ENCODE measurements around the gene TLE3. TPM values are rescaled to one million over a fixed set of nuclear protein-coding genes. Genes with fewer than 3 reads are reported as not detected.

The TLE3 gene
- total and polyA plus RNA-seq, 4 experiments from 2014 or later: 3.6 to 121 (median 69.9) TPM

DNA sequence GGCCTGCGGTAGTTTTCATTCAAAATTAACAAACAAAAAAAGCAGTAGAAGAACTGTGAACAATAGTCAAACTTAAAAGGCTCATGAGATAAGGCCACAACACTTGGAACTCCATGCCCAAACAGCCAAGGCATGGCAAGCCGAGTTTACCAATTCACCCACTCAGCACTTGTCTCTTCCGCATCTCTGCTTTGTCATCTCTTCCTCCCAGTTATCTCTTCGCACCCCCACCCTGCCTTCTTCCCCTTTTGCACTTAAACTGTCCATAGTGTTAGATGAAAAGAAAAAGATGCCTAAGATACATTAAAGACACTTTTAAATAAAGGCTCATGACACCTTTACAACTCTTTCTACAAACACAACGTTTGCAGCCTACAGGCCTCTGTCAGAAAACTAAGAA, 11.1 kb downstream of the TLE3 start:
- Mint-ChIP-seq H3K27ac (peak overlapping the region in 3 of 7 donors; percentile 7 to 44 (median 14)), H3K36me3 (peaks cover 50 to 90% of the 10 kb centered on the region in 2 donors), H3K27me3 (no peaks in the 10 kb centered on the region), H3K9me3 (no peaks in the 10 kb centered on the region), H3K4me1 (peaks cover 60 to 97% (median 80%) of the 10 kb centered on the region in 4 donors), H3K4me3 (peak overlapping the region in 2 of 8 donors; percentile 27 to 44)
- no peaks in the 10 kb centered on the region for H3K9me3 ChIP-seq (ENCODE audit: control insufficient read depth in 1 of 2, low read length in 2 of 2)
- intact Hi-C loops (cut with micrococcal nuclease): no loop called here
- peaks cover 76% of the 10 kb centered on the region for H3K4me1 ChIP-seq (ENCODE audit: insufficient read depth, low read length)
- H3K36me3 ChIP-seq (ENCODE audit: insufficient read depth, low read length): peaks cover 21% of the 10 kb centered on the region
- DNase-seq: no peak
- H3K27ac ChIP-seq (ENCODE audit: low read depth, low read length): no peak overlapping the region
- no peaks in the 10 kb centered on the region for H3K27me3 ChIP-seq (ENCODE audit: insufficient read depth, low read length)
- no peak overlapping the region for H3K4me3 ChIP-seq (ENCODE audit: low read length in 2 of 2)
- CTCF ChIA-PET (ENCODE audit: partially characterized antibody): interaction anchor here (1.0 to 1.6 kb wide), 3 partner anchors 9 to 358 kb away, joined by 4 to 6 read pairs (median 4); no protein-coding TSS in a partner anchor
- POLR2A ChIA-PET (ENCODE audit: partially characterized antibody): interaction anchor here (8.7 kb wide), 1 partner anchor 11 kb away, joined by 50 read pairs; the partner anchor contains the start of gene TLE3

GRCh38 chr15:70084461-70084860, 13.3 kb downstream of the TLE3 start:
- Mint-ChIP-seq H3K4me1 (peaks cover 50 to 93% (median 68%) of the 10 kb centered on the region in 4 donors), H3K27ac (peak overlapping the region in 2 of 7 donors; percentile 18 to 38), H3K9me3 (no peaks in the 10 kb centered on the region), H3K27me3 (no peaks in the 10 kb centered on the region), H3K36me3 (peaks cover 49 to 87% of the 10 kb centered on the region in 2 donors), H3K4me3 (peak overlapping the region in 4 of 8 donors; percentile 2 to 30 (median 19))
- intact Hi-C loops (cut with micrococcal nuclease): no loop called here
- Histone ChIP-seq H3K9me3 (ENCODE audit: control insufficient read depth in 1 of 2, low read length in 2 of 2) (no peaks in the 10 kb centered on the region), H3K4me1 (ENCODE audit: insufficient read depth, low read length) (peaks cover 55% of the 10 kb centered on the region), H3K27ac (ENCODE audit: low read depth, low read length) (no peak overlapping the region), H3K27me3 (ENCODE audit: insufficient read depth, low read length) (no peaks in the 10 kb centered on the region), H3K36me3 (ENCODE audit: insufficient read depth, low read length) (peaks cover 26% of the 10 kb centered on the region), H3K4me3 (ENCODE audit: low read length in 2 of 2) (no peak overlapping the region)
- DNase-seq: no peak
- ChIA-PET CTCF (ENCODE audit: partially characterized antibody) (no interaction called here), POLR2A (ENCODE audit: partially characterized antibody) (interaction anchor here (8.7 kb wide), 1 partner anchor 13 kb away, joined by 50 read pairs; the partner anchor contains the start of gene TLE3)

DNA sequence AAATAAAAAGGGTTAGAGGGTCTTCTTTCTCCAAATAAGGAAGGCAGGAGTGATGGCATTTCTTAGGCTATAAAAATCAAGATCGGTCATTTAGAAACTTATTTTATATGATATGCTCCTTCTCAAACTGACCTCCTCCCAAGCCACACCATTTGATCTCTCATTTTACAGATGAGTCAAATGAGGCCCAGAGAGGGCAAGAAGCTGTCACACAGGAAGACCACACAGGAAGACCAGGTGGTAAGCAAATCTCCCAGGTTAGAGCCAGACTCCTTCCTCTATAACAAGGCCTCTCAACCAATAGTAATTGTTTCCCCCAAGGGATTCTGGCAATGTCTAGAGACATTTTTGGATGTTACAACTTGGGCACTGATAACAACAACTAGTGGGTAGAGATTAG, 13.8 kb downstream of the TLE3 start:
- ChIA-PET POLR2A (ENCODE audit: partially characterized antibody) (interaction anchor here (8.7 kb wide), 1 partner anchor 14 kb away, joined by 50 read pairs; the partner anchor contains the start of gene TLE3), CTCF (ENCODE audit: partially characterized antibody) (no interaction called here)
- H3K27ac Mint-ChIP-seq: peak overlapping the region in 3 of 7 donors; percentile 18 to 79 (median 29)

GRCh38 chr15:70083418-70083817, 14.3 kb downstream of the TLE3 start:
- H3K27ac ChIP-seq (ENCODE audit: low read depth, low read length): no peak overlapping the region
- peak overlapping the region in 1 of 7 donors; percentile 79 for H3K27ac Mint-ChIP-seq
- POLR2A ChIA-PET (ENCODE audit: partially characterized antibody): interaction anchor here (0.7 to 1.1 kb wide), 3 partner anchors 8 to 15 kb away, joined by 3 to 7 read pairs (median 3); partner anchors contain the start of gene TLE3
- H3K36me3 Mint-ChIP-seq: peaks cover 48 to 80% of the 10 kb centered on the region in 2 donors
- H3K9me3 Mint-ChIP-seq: no peaks in the 10 kb centered on the region
- no peaks in the 10 kb centered on the region for H3K27me3 Mint-ChIP-seq
- no peak for DNase-seq
- H3K4me1 ChIP-seq (ENCODE audit: insufficient read depth, low read length): peaks cover 48% of the 10 kb centered on the region
- H3K27me3 ChIP-seq (ENCODE audit: insufficient read depth, low read length): no peaks in the 10 kb centered on the region
- CTCF ChIA-PET (ENCODE audit: partially characterized antibody): interaction anchor here (1.2 kb wide), 1 partner anchor 60 kb away, joined by 3 read pairs; no protein-coding TSS in a partner anchor
- peaks cover 26% of the 10 kb centered on the region for H3K36me3 ChIP-seq (ENCODE audit: insufficient read depth, low read length)
- intact Hi-C loops (cut with micrococcal nuclease): no loop called here
- H3K4me3 ChIP-seq (ENCODE audit: low read length in 2 of 2): no peak overlapping the region
- peaks cover 47 to 90% (median 63%) of the 10 kb centered on the region in 4 donors for H3K4me1 Mint-ChIP-seq
- H3K9me3 ChIP-seq (ENCODE audit: control insufficient read depth in 1 of 2, low read length in 2 of 2): no peaks in the 10 kb centered on the region
- H3K4me3 Mint-ChIP-seq: peak overlapping the region in 1 of 8 donors; percentile 20

More for the DNA sequence above, 13.8 kb downstream of the TLE3 start:
- H3K36me3 ChIP-seq (ENCODE audit: insufficient read depth, low read length): peaks cover 26% of the 10 kb centered on the region
- peaks cover 50% of the 10 kb centered on the region for H3K4me1 ChIP-seq (ENCODE audit: insufficient read depth, low read length)
- H3K4me1 Mint-ChIP-seq: peaks cover 47 to 89% (median 65%) of the 10 kb centered on the region in 4 donors
- H3K27me3 ChIP-seq (ENCODE audit: insufficient read depth, low read length): no peaks in the 10 kb centered on the region
- H3K27ac ChIP-seq (ENCODE audit: low read depth, low read length): no peak overlapping the region
- H3K9me3 ChIP-seq (ENCODE audit: control insufficient read depth in 1 of 2, low read length in 2 of 2): no peaks in the 10 kb centered on the region
- H3K36me3 Mint-ChIP-seq: peaks cover 49 to 82% of the 10 kb centered on the region in 2 donors
- intact Hi-C loops (cut with micrococcal nuclease): no loop called here
- no peak overlapping the region for H3K4me3 ChIP-seq (ENCODE audit: low read length in 2 of 2)
- H3K4me3 Mint-ChIP-seq: peak overlapping the region in 4 of 8 donors; percentile 11 to 27 (median 22)
- no peaks in the 10 kb centered on the region for H3K9me3 Mint-ChIP-seq
- DNase-seq: no peak
- no peaks in the 10 kb centered on the region for H3K27me3 Mint-ChIP-seq

DNA sequence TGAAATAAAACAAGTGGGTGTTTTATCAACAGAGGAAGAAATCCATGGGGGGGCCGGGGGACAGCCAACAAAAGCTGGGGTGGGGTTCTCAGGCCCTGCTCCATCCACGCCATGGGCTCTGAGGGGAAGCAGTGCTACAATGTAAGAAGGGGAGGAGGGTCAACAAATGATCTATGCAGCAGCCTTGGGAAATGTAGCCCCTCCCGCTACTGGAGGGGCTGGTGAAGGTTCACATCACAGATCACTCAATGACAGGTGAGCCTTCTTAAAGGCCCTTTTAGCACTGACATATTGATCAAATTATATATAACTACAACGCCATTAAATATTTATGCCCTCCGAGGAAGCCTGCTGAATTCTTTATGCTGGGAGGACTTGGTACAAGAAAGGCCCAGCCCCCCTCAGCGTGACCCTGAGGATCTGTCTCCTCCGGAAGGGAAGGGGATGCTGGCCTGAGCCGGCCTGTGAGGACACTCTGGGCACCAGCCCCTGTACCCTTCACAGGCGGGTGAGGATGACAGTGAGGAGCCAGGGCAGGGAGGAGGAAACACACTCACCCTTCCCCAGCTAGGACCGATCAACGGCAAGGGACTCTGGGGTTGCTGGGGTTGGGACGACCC, 15.3 kb downstream of the TLE3 start:
- H3K36me3 Mint-ChIP-seq: peaks cover 43 to 76% of the 10 kb centered on the region in 2 donors
- peaks cover 43 to 88% (median 66%) of the 10 kb centered on the region in 4 donors for H3K4me1 Mint-ChIP-seq
- POLR2A ChIA-PET (ENCODE audit: partially characterized antibody): interaction anchor here (1.1 kb wide), 2 partner anchors 9 to 14 kb away, joined by 3 to 7 read pairs; partner anchors contain the start of gene TLE3

GRCh38 chr15:70081612-70082011, 16.1 kb downstream of the TLE3 start:
- Histone ChIP-seq H3K36me3 (ENCODE audit: insufficient read depth, low read length) (peaks cover 26% of the 10 kb centered on the region), H3K9me3 (ENCODE audit: control insufficient read depth in 1 of 2, low read length in 2 of 2) (no peaks in the 10 kb centered on the region), H3K4me1 (ENCODE audit: insufficient read depth, low read length) (peaks cover 41% of the 10 kb centered on the region), H3K27ac (ENCODE audit: low read depth, low read length) (no peak overlapping the region), H3K27me3 (ENCODE audit: insufficient read depth, low read length) (no peaks in the 10 kb centered on the region), H3K4me3 (ENCODE audit: low read length in 2 of 2) (no peak overlapping the region)
- Mint-ChIP-seq H3K27me3 (no peaks in the 10 kb centered on the region), H3K4me1 (peaks cover 35 to 85% (median 59%) of the 10 kb centered on the region in 4 donors), H3K4me3 (no peak overlapping the region), H3K27ac (peak overlapping the region in 1 of 7 donors; percentile 20), H3K9me3 (no peaks in the 10 kb centered on the region), H3K36me3 (peaks cover 35 to 75% of the 10 kb centered on the region in 2 donors)
- ChIA-PET CTCF (ENCODE audit: partially characterized antibody) (interaction anchor here (1.0 to 1.9 kb wide), 2 partner anchors 13 to 16 kb away, joined by 3 to 5 read pairs; partner anchors contain the start of gene TLE3), POLR2A (ENCODE audit: partially characterized antibody) (no interaction called here)
- no peak for DNase-seq
- intact Hi-C loops (cut with micrococcal nuclease): no loop called here

More for the DNA sequence above, 15.3 kb downstream of the TLE3 start:
- Mint-ChIP-seq H3K27me3 (no peaks in the 10 kb centered on the region), H3K27ac (no peak overlapping the region), H3K9me3 (no peaks in the 10 kb centered on the region), H3K4me3 (no peak overlapping the region)
- DNase-seq: no peak
- intact Hi-C loops (cut with micrococcal nuclease): no loop called here
- H3K4me3 ChIP-seq (ENCODE audit: low read length in 2 of 2): no peak overlapping the region
- CTCF ChIA-PET (ENCODE audit: partially characterized antibody): interaction anchor here (1.0 to 1.9 kb wide), 3 partner anchors 12 to 59 kb away, joined by 3 to 5 read pairs (median 3); partner anchors contain the start of gene TLE3
- no peaks in the 10 kb centered on the region for H3K9me3 ChIP-seq (ENCODE audit: control insufficient read depth in 1 of 2, low read length in 2 of 2)
- peaks cover 26% of the 10 kb centered on the region for H3K36me3 ChIP-seq (ENCODE audit: insufficient read depth, low read length)
- H3K27me3 ChIP-seq (ENCODE audit: insufficient read depth, low read length): no peaks in the 10 kb centered on the region
- H3K27ac ChIP-seq (ENCODE audit: low read depth, low read length): no peak overlapping the region
- peaks cover 46% of the 10 kb centered on the region for H3K4me1 ChIP-seq (ENCODE audit: insufficient read depth, low read length)

GRCh38 chr15:70080347-70080746, 17.4 kb downstream of the TLE3 start:
- no peaks in the 10 kb centered on the region for H3K27me3 ChIP-seq (ENCODE audit: insufficient read depth, low read length)
- peaks cover 28% of the 10 kb centered on the region for H3K4me1 ChIP-seq (ENCODE audit: insufficient read depth, low read length)
- peaks cover 25 to 83% (median 57%) of the 10 kb centered on the region in 4 donors for H3K4me1 Mint-ChIP-seq
- H3K27ac ChIP-seq (ENCODE audit: low read depth, low read length): no peak overlapping the region
- no peaks in the 10 kb centered on the region for H3K9me3 ChIP-seq (ENCODE audit: control insufficient read depth in 1 of 2, low read length in 2 of 2)
- H3K27me3 Mint-ChIP-seq: no peaks in the 10 kb centered on the region
- intact Hi-C loops (cut with micrococcal nuclease): no loop called here
- ChIA-PET POLR2A (ENCODE audit: partially characterized antibody) (interaction anchor here (1.5 kb wide), 1 partner anchor 17 kb away, joined by 3 read pairs; the partner anchor contains the start of gene TLE3), CTCF (ENCODE audit: partially characterized antibody) (interaction anchor here (1.0 to 1.9 kb wide), 2 partner anchors 11 to 14 kb away, joined by 3 to 5 read pairs; no protein-coding TSS in a partner anchor)
- H3K27ac Mint-ChIP-seq: peak overlapping the region in 1 of 7 donors; percentile 38
- H3K36me3 Mint-ChIP-seq: peaks cover 32 to 80% of the 10 kb centered on the region in 2 donors
- no peak overlapping the region for H3K4me3 ChIP-seq (ENCODE audit: low read length in 2 of 2)
- peaks cover 32% of the 10 kb centered on the region for H3K36me3 ChIP-seq (ENCODE audit: insufficient read depth, low read length)
- H3K9me3 Mint-ChIP-seq: no peaks in the 10 kb centered on the region
- no peak overlapping the region for H3K4me3 Mint-ChIP-seq
- DNase-seq: no peak
